GM18868 (cell line): Measurements from ENCODE around the gene QSOX2.

Experiments used
- ATAC-seq: cut with Tn5 transposase; IDR thresholded peaks from one replicate; pipeline ENCODE4 v1.9.1; 2021; ENCODE audit warnings: mild to moderate bottlenecking, moderate library complexity; ENCODE audit not compliant: unreplicated experiment

The QSOX2 gene

GRCh38 chr9:136204838-136205706 is 40.5 kb downstream of the QSOX2 start, which contains the start of gene LHX3:
Gene LHX3, minus strand, starts transcription at chr9:136205128. Its CDS starts 116 bp downstream, at chr9:136205012.
- ATAC-seq = no peak

GRCh38 chr9:136204145-136204805 is 41.3 kb downstream of the QSOX2 start:
- ATAC-seq = no peak

GRCh38 chr9:136203408-136204144 is 42.0 kb downstream of the QSOX2 start:
- ATAC-seq = no peak

- ATAC-seq = no peak
Observed at GRCh38 chr9:136202454-136203407, 42.9 kb downstream of the QSOX2 start.

GRCh38 chr9:136201609-136202453 is 43.8 kb downstream of the QSOX2 start:
- ATAC-seq = no peak

- no peak for ATAC-seq
Observed at GRCh38 chr9:136201174-136201573, 44.4 kb downstream of the QSOX2 start.

GRCh38 chr9:136200424-136200823 is 45.2 kb downstream of the QSOX2 start:
- ATAC-seq = no peak

GRCh38 chr9:136199391-136200288 is 46.0 kb downstream of the QSOX2 start:
- ATAC-seq = no peak

GRCh38 chr9:136198605-136199083 is 47.0 kb downstream of the QSOX2 start:
- no peak for ATAC-seq

- no peak for ATAC-seq
Observed at GRCh38 chr9:136197930-136198604, 47.5 kb downstream of the QSOX2 start.

GRCh38 chr9:136197084-136197875 is 48.3 kb downstream of the QSOX2 start:
- no peak for ATAC-seq

GRCh38 chr9:136196404-136197083 is 49.1 kb downstream of the QSOX2 start:
- ATAC-seq = no peak

- ATAC-seq = no peak
Observed at GRCh38 chr9:136194540-136194939, 51.1 kb downstream of the QSOX2 start.

GRCh38 chr9:136193891-136194279 is 51.7 kb downstream of the QSOX2 start:
- ATAC-seq = no peak

- ATAC-seq = no peak
Observed at GRCh38 chr9:136193127-136193890, 52.3 kb downstream of the QSOX2 start.
